Measurements from ENCODE around the gene CLEC16A.
"Not testable (repeated sequence)": the region's sequence is repeated elsewhere in the genome, so short reads cannot be mapped to it uniquely, and the experiment has no call there.

Gene CLEC16A

GRCh38 chr16:10939649-10940234 is 4.6 kb upstream of the CLEC16A start:
- no peak for DNase-seq (ENCODE audit: low read depth)
- H3K4me3 ChIP-seq (ENCODE audit: low read depth, low read length): peak overlapping the region; percentile 56
- no peak for TF ChIP-seq CTCF (IDR thresholded peaks at IDR 0.05; ENCODE audit: low read depth, low read length, missing control alignments)
- in situ Hi-C loops (cut with HindIII; ENCODE audit: low sequenced_read_pairs): no loop called here

GRCh38 chr16:10940501-10941079 is 3.8 kb upstream of the CLEC16A start:
- in situ Hi-C loops (cut with HindIII; ENCODE audit: low sequenced_read_pairs): no loop called here
- DNase-seq (ENCODE audit: low read depth): no peak
- no peak for TF ChIP-seq CTCF (IDR thresholded peaks at IDR 0.05; ENCODE audit: low read depth, low read length, missing control alignments)
- H3K4me3 ChIP-seq (ENCODE audit: low read depth, low read length): peak overlapping the region; percentile 56

- H3K4me3 ChIP-seq (ENCODE audit: low read depth, low read length): peak overlapping the region; percentile 56
- in situ Hi-C loops (cut with HindIII; ENCODE audit: low sequenced_read_pairs): no loop called here
- no peak for DNase-seq (ENCODE audit: low read depth)
- TF ChIP-seq CTCF (IDR thresholded peaks at IDR 0.05; ENCODE audit: low read depth, low read length, missing control alignments): no peak
Observed at GRCh38 chr16:10941127-10941933, 3.0 kb upstream of the CLEC16A start.

- in situ Hi-C loops (cut with HindIII; ENCODE audit: low sequenced_read_pairs); DNase-seq (ENCODE audit: low read depth): not testable (repeated sequence)
- peak overlapping the region; percentile 56 for H3K4me3 ChIP-seq (ENCODE audit: low read depth, low read length)
Observed at GRCh38 chr16:10941935-10942351, 2.4 kb upstream of the CLEC16A start.

GRCh38 chr16:10942352-10943063 is 1.9 kb upstream of the CLEC16A start, which contains the start of gene DEXI:
DEXI (minus strand) TSS chr16:10942468; CDS start chr16:10942005, 463 bp downstream.
- peak within 1 kb of the TSS; percentile 56 for H3K4me3 ChIP-seq (ENCODE audit: low read depth, low read length)
- in situ Hi-C loops (cut with HindIII; ENCODE audit: low sequenced_read_pairs): no loop called here
- peak; percentile 48 for DNase-seq (ENCODE audit: low read depth)
- no peak for TF ChIP-seq CTCF (IDR thresholded peaks at IDR 0.05; ENCODE audit: low read depth, low read length, missing control alignments)

GRCh38 chr16:10943064-10943353 is 1.4 kb upstream of the CLEC16A start:
- H3K4me3 ChIP-seq (ENCODE audit: low read depth, low read length): no peak overlapping the region
- in situ Hi-C loops (cut with HindIII; ENCODE audit: low sequenced_read_pairs): no loop called here

More at GRCh38 chr16:10943064-10943353, 1.4 kb upstream of the CLEC16A start:
- no peak for DNase-seq (ENCODE audit: low read depth)
- TF ChIP-seq CTCF (IDR thresholded peaks at IDR 0.05; ENCODE audit: low read depth, low read length, missing control alignments): no peak

All from astrocyte of the cerebellum (primary cell).